ENCODE data around the gene NLGN2. TPM values are rescaled to one million over a fixed set of nuclear protein-coding genes. Genes with fewer than 3 reads are reported as not detected.

Gene NLGN2
- total and polyA plus RNA-seq, 2 donors (not counting 1 experiment from before 2014, with no cell fraction given): 0.52 to 3.4 TPM

GRCh38 chr17:7404737-7405349, 2.8 kb upstream of the NLGN2 start:
- no peak for DNase-seq
- Mint-ChIP-seq H3K27ac (peak overlapping the region; percentile 94), H3K4me1 (peaks cover 23% of the 10 kb centered on the region), H3K9me3 (ENCODE audit: insufficient read depth) (no peaks in the 10 kb centered on the region), H3K4me3 (peak overlapping the region; percentile 98), H3K27me3 (peaks cover 24% of the 10 kb centered on the region)
- Histone ChIP-seq H3K4me2 (replicated peaks; ENCODE audit: low read depth, low read length, poor library complexity, severe bottlenecking) (peak overlapping the region; percentile 94), H3K36me3 (replicated peaks in 1 of 2; ENCODE audit: control extremely low read depth in 1 of 2, control insufficient read depth in 1 of 2, extremely low read depth in 1 of 2, insufficient read depth in 2 of 2, low read length in 1 of 2) (no peaks in the 10 kb centered on the region), H3K4me3 (ENCODE audit: control extremely low read depth in 1 of 5, extremely low read depth in 1 of 5, insufficient read depth in 1 of 5, low read depth in 2 of 5, low read length in 4 of 5) (peak overlapping the region in 4 of 5 experiments; percentile 80 to 95 (median 86)), H3K9ac (ENCODE audit: low read length) (peak overlapping the region; percentile 76), H3K79me2 (ENCODE audit: control insufficient read depth, insufficient read depth, low read length) (peaks cover 6% of the 10 kb centered on the region), H3K27ac (ENCODE audit: low read length in 2 of 2) (no peak overlapping the region), H4K20me1 (ENCODE audit: control insufficient read depth, insufficient read depth, low read length, poor library complexity, severe bottlenecking) (no peaks in the 10 kb centered on the region), H3K9me3 (ENCODE audit: control extremely low read depth in 1 of 3, control insufficient read depth in 2 of 3, insufficient read depth in 1 of 3, low read length in 2 of 3) (peaks cover 0 to 4% (median 0%) of the 10 kb centered on the region in 3 donors), H2AFZ (ENCODE audit: insufficient read depth, low read depth, low read length, poor library complexity, severe bottlenecking) (peak overlapping the region; percentile 87), H3K4me1 (ENCODE audit: control insufficient read depth in 2 of 2, insufficient read depth in 2 of 2, low read length in 2 of 2) (peaks cover 17 to 20% of the 10 kb centered on the region in 2 donors), H3K27me3 (replicated peaks in 1 of 4; ENCODE audit: control extremely low read depth in 1 of 4, control insufficient read depth in 3 of 4, insufficient read depth in 4 of 4, low read length in 3 of 4) (peaks cover 0 to 31% (median 4%) of the 10 kb centered on the region in 4 experiments)
- TF ChIP-seq CTCF (IDR thresholded peaks at IDR 0.05) (no peak), EZH2 (IDR thresholded peaks at IDR 0.05; ENCODE audit: borderline replicate concordance, insufficient read depth, low read depth, low read length, poor library complexity, severe bottlenecking) (no peak)
- intact Hi-C loops (cut with micrococcal nuclease): loop anchor here (1.0 to 5.0 kb wide), 11 partner anchors 11 to 190 kb away; partner anchors contain the start of genes EIF5A, KCTD11, NEURL4 and PLSCR3
- WGBS (ENCODE audit: insufficient coverage): under 1% methylated on average over 57 of the region's 65 CpGs
- ChIA-PET CTCF (interaction anchor here (0.8 to 1.8 kb wide), 6 partner anchors 30 to 75 kb away, joined by 3 to 6 read pairs (median 4); partner anchors contain the start of gene TMEM102), POLR2A (interaction anchor here (0.6 to 2.0 kb wide), 11 partner anchors 20 to 179 kb away, joined by 3 to 17 read pairs (median 7); partner anchors contain the start of genes ACAP1, MPDU1, POLR2A and TMEM102)
- ATAC-seq (ENCODE audit: low read depth): peak; percentile 29
